Measurements from ENCODE around the gene GTF3C5. TPM values are rescaled to one million over a fixed set of nuclear protein-coding genes. Genes with fewer than 3 reads are reported as not detected.
"Not testable (repeated sequence)": the region's sequence is repeated elsewhere in the genome, so short reads cannot be mapped to it uniquely, and the experiment has no call there.

GTF3C5 gene
- total RNA-seq, 4 donors from 2014 or later = 48.2 to 55.3 (median 48.9) TPM

DNA sequence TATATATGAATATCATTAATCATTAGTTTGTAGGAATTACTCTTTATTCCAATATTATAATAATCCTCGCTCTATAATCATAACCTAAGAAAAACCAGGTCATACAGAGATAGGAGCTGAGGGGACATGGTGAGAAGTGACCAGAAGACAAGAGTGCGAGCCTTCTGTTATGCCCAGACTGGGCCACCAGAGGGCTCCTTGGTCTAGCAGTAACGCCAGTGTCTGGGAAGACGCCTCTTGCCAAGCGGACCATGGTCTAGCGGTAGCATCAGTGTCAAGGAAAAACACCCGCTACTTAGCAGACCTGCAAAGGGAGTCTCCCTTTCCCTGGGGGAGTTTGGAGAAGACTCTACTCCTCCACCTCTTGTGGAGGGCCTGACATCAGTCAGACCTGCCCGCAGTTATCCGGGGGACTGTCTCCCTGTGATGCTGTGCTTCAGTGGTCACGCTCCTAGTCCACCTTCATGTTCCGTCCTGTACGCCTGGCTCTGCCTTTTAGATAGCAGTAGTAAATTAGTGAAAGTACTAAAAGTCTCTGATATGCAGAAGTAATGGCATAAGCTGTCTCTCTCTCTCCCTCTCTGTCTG lies 10.2 kb downstream of the GTF3C5 start:
- TF ChIP-seq, protein P1, sequence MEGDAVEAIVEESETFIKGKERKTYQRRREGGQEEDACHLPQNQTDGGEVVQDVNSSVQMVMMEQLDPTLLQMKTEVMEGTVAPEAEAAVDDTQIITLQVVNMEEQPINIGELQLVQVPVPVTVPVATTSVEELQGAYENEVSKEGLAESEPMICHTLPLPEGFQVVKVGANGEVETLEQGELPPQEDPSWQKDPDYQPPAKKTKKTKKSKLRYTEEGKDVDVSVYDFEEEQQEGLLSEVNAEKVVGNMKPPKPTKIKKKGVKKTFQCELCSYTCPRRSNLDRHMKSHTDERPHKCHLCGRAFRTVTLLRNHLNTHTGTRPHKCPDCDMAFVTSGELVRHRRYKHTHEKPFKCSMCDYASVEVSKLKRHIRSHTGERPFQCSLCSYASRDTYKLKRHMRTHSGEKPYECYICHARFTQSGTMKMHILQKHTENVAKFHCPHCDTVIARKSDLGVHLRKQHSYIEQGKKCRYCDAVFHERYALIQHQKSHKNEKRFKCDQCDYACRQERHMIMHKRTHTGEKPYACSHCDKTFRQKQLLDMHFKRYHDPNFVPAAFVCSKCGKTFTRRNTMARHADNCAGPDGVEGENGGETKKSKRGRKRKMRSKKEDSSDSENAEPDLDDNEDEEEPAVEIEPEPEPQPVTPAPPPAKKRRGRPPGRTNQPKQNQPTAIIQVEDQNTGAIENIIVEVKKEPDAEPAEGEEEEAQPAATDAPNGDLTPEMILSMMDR (IDR thresholded peaks at IDR 0.05) = peak in 5 of 6 experiments; percentile 48 to 75 (median 68)
- not testable (repeated sequence) for H3K27me3 ChIP-seq, H3K4me3 ChIP-seq, H3K9me3 ChIP-seq, H3K27ac ChIP-seq, H3K4me1 ChIP-seq, DNase-seq
- intact Hi-C loops (cut with DNase I) = loop anchor here (5.0 kb wide), 1 partner anchor 106 kb away; no protein-coding TSS in a partner anchor
- 73 to 84% methylated on average over 12 of the region's 12 CpGs for whole genome bisulfite sequencing, 2 donors
- H3K36me3 ChIP-seq = peaks cover 0 to 69% (median 39%) of the 10 kb centered on the region in 3 donors

DNA sequence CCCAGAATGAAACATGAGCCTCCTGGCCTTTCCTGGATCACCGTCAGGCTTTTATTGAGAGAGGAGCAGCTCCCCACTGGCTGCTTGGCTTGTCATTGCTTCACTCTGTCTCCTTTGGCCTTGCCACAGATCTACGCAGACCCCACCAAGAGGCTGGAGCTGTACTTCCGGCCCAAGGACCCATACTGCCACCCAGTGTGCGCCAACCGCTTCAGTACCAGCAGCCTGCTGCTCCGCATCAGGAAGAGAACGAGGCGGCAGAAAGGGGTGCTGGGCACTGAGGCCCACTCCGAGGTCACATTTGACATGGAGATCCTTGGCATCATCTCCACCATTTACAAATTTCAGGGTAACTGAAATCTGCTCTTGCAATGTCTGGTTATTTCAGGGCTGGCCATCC lies 11.2 kb downstream of the GTF3C5 start:
- H3K36me3 ChIP-seq = peaks cover 5 to 78% (median 48%) of the 10 kb centered on the region in 3 donors

DNA sequence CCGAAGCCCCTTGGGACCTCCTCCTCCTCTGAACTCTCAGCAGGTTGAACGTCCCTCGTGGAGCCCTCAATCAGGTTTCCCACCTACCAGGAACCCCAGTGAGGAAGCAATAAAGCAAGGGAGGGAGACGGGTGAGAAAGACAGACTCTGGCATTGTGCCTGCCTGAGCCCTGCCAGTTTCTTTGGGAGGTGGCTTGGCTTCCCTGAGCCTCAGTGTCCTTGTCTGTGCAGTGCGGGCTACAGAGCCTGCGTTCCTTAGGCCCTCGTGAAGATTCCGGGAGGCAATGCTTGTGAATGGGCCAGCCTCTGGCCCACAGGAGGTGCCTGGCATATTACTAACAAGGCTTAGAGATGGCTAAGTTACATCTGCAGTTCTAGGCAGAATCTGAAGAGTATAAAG lies 11.9 kb downstream of the GTF3C5 start:
- WGBS, 2 donors = 78 to 92% methylated on average over 3 to 6 of the region's 8 CpGs
- intact Hi-C loops (cut with DNase I) = loop anchor here (5.0 kb wide), 1 partner anchor 105 kb away; no protein-coding TSS in a partner anchor
- no peak for TF ChIP-seq POLR2A (IDR thresholded peaks at IDR 0.05)
- TF ChIP-seq, protein P1 (IDR thresholded peaks at IDR 0.05) = no peak
- Histone ChIP-seq H3K9me3 (no peaks in the 10 kb centered on the region), H3K4me1 (no peaks in the 10 kb centered on the region), H3K4me3 (no peak overlapping the region), H3K27me3 (no peaks in the 10 kb centered on the region), H3K36me3 (peaks cover 7 to 78% (median 55%) of the 10 kb centered on the region in 3 donors), H3K27ac (no peak overlapping the region)
- no peak for DNase-seq

More for the DNA sequence above, 11.2 kb downstream of the GTF3C5 start:
- Histone ChIP-seq H3K9me3 (no peaks in the 10 kb centered on the region), H3K27me3 (no peaks in the 10 kb centered on the region), H3K27ac (no peak overlapping the region), H3K4me1 (no peaks in the 10 kb centered on the region), H3K4me3 (no peak overlapping the region)
- no peak for TF ChIP-seq POLR2A (IDR thresholded peaks at IDR 0.05)
- TF ChIP-seq, protein P1 (IDR thresholded peaks at IDR 0.05) = no peak
- WGBS, 2 donors = 99 to 100% methylated on average over 1 to 7 of the region's 9 CpGs
- intact Hi-C loops (cut with DNase I) = loop anchor here (5.0 kb wide), 1 partner anchor 105 kb away; no protein-coding TSS in a partner anchor
- DNase-seq = no peak

DNA sequence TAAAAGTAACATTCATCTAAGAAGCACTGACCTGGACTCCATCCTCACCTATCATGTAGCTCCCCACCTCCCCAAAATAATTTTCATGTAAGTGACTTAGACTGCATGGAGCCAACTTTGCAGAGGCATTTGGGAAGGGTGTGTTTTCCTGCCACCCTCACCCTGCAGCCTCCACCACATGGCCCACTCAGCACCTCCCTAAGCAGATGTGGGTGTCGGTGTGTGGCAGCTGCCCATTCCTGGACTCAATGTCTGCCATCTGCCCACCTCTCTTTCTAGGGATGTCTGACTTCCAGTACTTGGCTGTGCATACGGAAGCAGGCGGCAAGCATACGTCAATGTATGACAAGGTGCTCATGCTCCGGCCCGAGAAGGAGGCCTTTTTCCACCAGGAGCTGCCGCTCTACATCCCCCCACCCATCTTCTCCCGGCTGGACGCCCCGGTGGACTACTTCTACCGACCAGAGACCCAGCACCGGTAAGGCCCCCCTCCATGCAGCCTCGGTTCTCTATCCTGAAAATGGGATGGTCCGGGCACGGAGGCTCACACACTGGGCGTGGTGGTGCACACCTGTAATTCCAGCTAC lies 12.7 kb downstream of the GTF3C5 start:
- TF ChIP-seq, protein P1 (IDR thresholded peaks at IDR 0.05) = no peak
- no peak for TF ChIP-seq POLR2A (IDR thresholded peaks at IDR 0.05)
- H3K36me3 ChIP-seq = peaks cover 7 to 84% (median 55%) of the 10 kb centered on the region in 3 donors
- WGBS, 2 donors = 89 to 99% methylated on average over 5 to 8 of the region's 16 CpGs
- H3K9me3 ChIP-seq = no peaks in the 10 kb centered on the region
- intact Hi-C loops (cut with DNase I) = loop anchor here (5.0 kb wide), 1 partner anchor 104 kb away; no protein-coding TSS in a partner anchor
- H3K27me3 ChIP-seq = no peaks in the 10 kb centered on the region
- no peak overlapping the region for H3K4me3 ChIP-seq
- H3K27ac ChIP-seq = no peak overlapping the region
- DNase-seq = no peak
- H3K4me1 ChIP-seq = no peaks in the 10 kb centered on the region

DNA sequence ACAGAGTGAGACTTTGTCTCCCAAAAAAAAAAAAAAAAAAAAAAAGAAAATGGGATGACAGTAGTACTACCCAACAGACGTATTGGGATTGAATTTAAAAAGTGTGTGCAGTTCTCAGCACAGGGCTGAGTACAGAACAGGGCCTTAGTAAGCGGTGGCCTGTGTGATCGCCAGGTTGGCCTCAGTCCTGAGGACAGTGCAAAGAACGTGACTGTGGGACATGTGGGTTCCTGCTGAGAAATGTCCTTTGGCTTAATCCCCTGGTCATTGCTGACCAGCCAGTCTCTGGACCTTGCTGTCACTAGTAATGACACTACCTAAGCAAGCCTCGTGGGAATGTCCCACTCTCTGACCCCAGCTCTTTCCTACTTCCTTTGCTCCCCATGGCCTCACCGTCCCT lies 13.3 kb downstream of the GTF3C5 start:
- intact Hi-C loops (cut with DNase I) = loop anchor here (5.0 kb wide), 1 partner anchor 103 kb away; no protein-coding TSS in a partner anchor
- DNase-seq = no peak
- whole genome bisulfite sequencing, 2 donors = 90 to 93% methylated on average over 6 of the region's 6 CpGs
- H3K36me3 ChIP-seq = peaks cover 7 to 89% (median 55%) of the 10 kb centered on the region in 3 donors
- H3K4me3 ChIP-seq = no peak overlapping the region
- no peak overlapping the region for H3K27ac ChIP-seq
- H3K9me3 ChIP-seq = no peaks in the 10 kb centered on the region
- no peaks in the 10 kb centered on the region for H3K4me1 ChIP-seq
- TF ChIP-seq POLR2A (IDR thresholded peaks at IDR 0.05) = no peak
- TF ChIP-seq, protein P1 (IDR thresholded peaks at IDR 0.05) = no peak
- H3K27me3 ChIP-seq = no peaks in the 10 kb centered on the region
